ENCODE measurements around the gene EDN2. TPM values are rescaled to one million over a fixed set of nuclear protein-coding genes. Genes with fewer than 3 reads are reported as not detected.
A peak's percentile ranks its signal among the peaks of the same experiment; 100 is the strongest.

The EDN2 gene
- total and polyA plus RNA-seq, 8 donors = 1.5 to 71.8 (median 2.5) TPM; not detected in 3

GRCh38 chr1:41508290-41508689 lies 23.8 kb upstream of the EDN2 start:
- peaks cover 0 to 4% (median 1%) of the 10 kb centered on the region in 4 donors for H3K4me1 ChIP-seq
- intact Hi-C loops (cut with DNase I; ENCODE audit: low total_unique reads) = no loop called here
- WGBS, 5 donors = 82 to 95% (median 88%) methylated on average over 1 to 2 of the region's 2 CpGs
- no peaks in the 10 kb centered on the region for H3K9me3 ChIP-seq
- H3K36me3 ChIP-seq = peaks cover 0 to 25% (median 7%) of the 10 kb centered on the region in 4 donors
- no peaks in the 10 kb centered on the region for H3K27me3 ChIP-seq
- no peak for TF ChIP-seq EP300 (IDR thresholded peaks at IDR 0.05)
- no peak for TF ChIP-seq CTCF (IDR thresholded peaks at IDR 0.05)
- no peak for TF ChIP-seq POLR2A (IDR thresholded peaks at IDR 0.05)
- TF ChIP-seq POLR2AphosphoS5 (IDR thresholded peaks at IDR 0.05) = no peak
- no peak for DNase-seq
- H3K4me3 ChIP-seq = no peak overlapping the region
- no peak overlapping the region for H3K27ac ChIP-seq

- Histone ChIP-seq H3K4me3 (no peak overlapping the region), H3K36me3 (peaks cover 0 to 20% (median 7%) of the 10 kb centered on the region in 4 donors), H3K27me3 (no peaks in the 10 kb centered on the region), H3K9me3 (no peaks in the 10 kb centered on the region), H3K27ac (no peak overlapping the region), H3K4me1 (peaks cover 0 to 1% (median 0%) of the 10 kb centered on the region in 4 donors)
- 87 to 96% (median 90%) methylated on average over 6 of the region's 6 CpGs for WGBS, 5 donors
- intact Hi-C loops (cut with DNase I; ENCODE audit: low total_unique reads) = no loop called here
- TF ChIP-seq POLR2AphosphoS5 (IDR thresholded peaks at IDR 0.05) (no peak), CTCF (IDR thresholded peaks at IDR 0.05) (no peak), POLR2A (IDR thresholded peaks at IDR 0.05) (no peak), EP300 (IDR thresholded peaks at IDR 0.05) (no peak)
- DNase-seq = no peak
These were observed 23.4 kb upstream of the EDN2 start for GRCh38 chr1:41507836-41508235.

- peaks cover 0 to 16% (median 7%) of the 10 kb centered on the region in 4 donors for H3K36me3 ChIP-seq
- no peaks in the 10 kb centered on the region for H3K9me3 ChIP-seq
- H3K4me3 ChIP-seq = no peak overlapping the region
- no peak overlapping the region for H3K27ac ChIP-seq
- intact Hi-C loops (cut with DNase I; ENCODE audit: low total_unique reads) = no loop called here
- no peaks in the 10 kb centered on the region for H3K27me3 ChIP-seq
- TF ChIP-seq CTCF (IDR thresholded peaks at IDR 0.05) (no peak), POLR2AphosphoS5 (IDR thresholded peaks at IDR 0.05) (no peak), POLR2A (IDR thresholded peaks at IDR 0.05) (no peak), EP300 (IDR thresholded peaks at IDR 0.05) (no peak)
- peaks cover 0 to 7% (median 2%) of the 10 kb centered on the region in 4 donors for H3K4me1 ChIP-seq
- DNase-seq = no peak
- WGBS, 5 donors = 76 to 83% (median 81%) methylated on average over 8 to 13 of the region's 13 CpGs
These were observed 22.7 kb upstream of the EDN2 start for GRCh38 chr1:41507110-41507720.

GRCh38 chr1:41504114-41505035 lies 19.9 kb upstream of the EDN2 start:
- peak overlapping the region in 1 of 5 donors; percentile 30 for H3K27ac ChIP-seq
- intact Hi-C loops (cut with DNase I; ENCODE audit: low total_unique reads) = no loop called here
- 77 to 83% (median 82%) methylated on average over 15 of the region's 15 CpGs for WGBS, 5 donors

More at GRCh38 chr1:41504114-41505035, 19.9 kb upstream of the EDN2 start:
- no peaks in the 10 kb centered on the region for H3K27me3 ChIP-seq
- no peaks in the 10 kb centered on the region for H3K36me3 ChIP-seq
- peaks cover 21 to 33% (median 24%) of the 10 kb centered on the region in 4 donors for H3K4me1 ChIP-seq
- H3K9me3 ChIP-seq = no peaks in the 10 kb centered on the region
- TF ChIP-seq EP300 (IDR thresholded peaks at IDR 0.05) (no peak), POLR2AphosphoS5 (IDR thresholded peaks at IDR 0.05) (no peak), POLR2A (IDR thresholded peaks at IDR 0.05) (no peak), CTCF (IDR thresholded peaks at IDR 0.05) (no peak)
- peak in 1 of 2 donors; percentile 68 for DNase-seq
- no peak overlapping the region for H3K4me3 ChIP-seq
